Activated CD4-positive, alpha-beta T cell treated with anti-CD3 and anti-CD28 coated beads, Interleukin-2, amount 10 ng/mL, durations not matched to agents 7 days and 5 days (primary cell): ENCODE data around the gene ADCY9. TPM values are rescaled to one million over a fixed set of nuclear protein-coding genes. Genes with fewer than 3 reads are reported as not detected.
"Not testable (repeated sequence)": the region's sequence is repeated elsewhere in the genome, so short reads cannot be mapped to it uniquely, and the experiment has no call there.

ENCODE experiments used
- CTCF ChIA-PET: fragments of 350-600 bp; sonication (Branson Sonifier 250); formaldehyde crosslinking; loops from one replicate; lab custom pipeline; 2021; ENCODE audit warnings: antibody characterized with exemption; lab: Charles Lee
- POLR2A ChIA-PET: fragments of 350-600 bp; sonication (Branson Sonifier 250); formaldehyde crosslinking; loops from one replicate; lab custom pipeline; 2021; ENCODE audit warnings: antibody characterized with exemption; lab: Charles Lee
- DNase-seq: peaks from one replicate; pipeline ENCODE4 v3.0.0-alpha.2; 2020
- H3K27ac Mint-ChIP-seq: one replicate; pipeline ENCODE4 v1.8.0; 2021; ENCODE audit warnings: mild to moderate bottlenecking, moderate library complexity, mixed read lengths
- H3K27me3 Mint-ChIP-seq: one replicate; pipeline ENCODE4 v1.8.0; 2021; ENCODE audit warnings: mixed read lengths
- H3K36me3 Mint-ChIP-seq: one replicate; pipeline ENCODE4 v1.8.0; 2021; ENCODE audit warnings: low read depth, mixed read lengths
- H3K4me1 Mint-ChIP-seq: one replicate; pipeline ENCODE4 v1.8.0; 2021; ENCODE audit warnings: mixed read lengths
- H3K4me3 Mint-ChIP-seq: one replicate; pipeline ENCODE4 v1.8.0; 2021; ENCODE audit warnings: mild to moderate bottlenecking, moderate library complexity, mixed read lengths
- H3K9me3 Mint-ChIP-seq: one replicate; pipeline ENCODE4 v1.8.0; 2021; ENCODE audit warnings: mixed read lengths
- total RNA-seq, 2 experiments: library from RNA; stranded (reverse); gene quantifications; one replicate each; pipeline ENCODE4 v1.2.3, GENCODE V29; 2021

Gene ADCY9
- total RNA-seq, 2 experiments from 2014 or later = 10.4 to 12.4 TPM

DNA sequence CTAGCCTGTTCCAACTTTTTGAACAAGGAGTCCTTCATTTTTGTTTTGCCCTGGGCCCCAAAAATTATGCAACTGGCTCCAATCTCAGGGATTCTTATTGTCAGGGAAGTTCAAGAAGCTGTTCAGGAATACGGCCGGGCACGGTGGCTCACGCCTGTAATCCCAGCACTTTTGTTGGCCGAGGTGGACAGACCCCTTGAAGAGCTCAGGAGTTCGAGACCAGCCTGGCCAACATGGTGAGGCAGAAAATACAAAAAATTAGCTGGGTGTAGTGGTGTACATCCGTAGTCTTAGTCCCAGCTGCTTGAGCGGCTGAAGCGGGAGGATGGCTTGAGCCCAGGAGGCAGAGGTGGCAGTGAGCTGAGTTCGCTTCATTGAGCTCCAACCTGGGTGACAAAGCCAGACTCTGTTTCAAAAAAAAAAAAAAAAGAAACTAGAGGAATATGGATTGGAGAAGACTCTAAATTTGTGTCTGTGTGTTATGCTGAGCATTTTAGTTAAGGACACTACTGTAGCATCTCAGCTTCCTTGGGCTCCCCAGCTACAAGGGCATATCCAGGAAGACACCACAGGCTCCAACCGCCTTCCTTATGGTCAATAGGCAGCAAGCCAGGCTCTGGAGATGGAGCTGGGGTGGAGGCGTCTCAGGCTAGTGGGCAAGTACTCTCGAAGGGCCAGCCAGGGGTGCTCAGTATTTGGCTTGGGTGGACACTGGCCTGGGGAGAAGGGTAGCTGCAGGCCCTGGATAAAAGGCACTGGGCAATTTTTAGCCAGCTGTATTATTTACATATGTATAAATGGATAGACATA is 179.0 kb downstream of the ADCY9 start:
- Mint-ChIP-seq H3K36me3 (no peaks in the 10 kb centered on the region), H3K4me3 (no peak overlapping the region), H3K9me3 (no peaks in the 10 kb centered on the region), H3K27me3 (peaks cover 3% of the 10 kb centered on the region), H3K4me1 (peaks cover 4% of the 10 kb centered on the region), H3K27ac (no peak overlapping the region)
- DNase-seq = no peak
- CTCF ChIA-PET = interaction anchor here (4.5 kb wide), 1 partner anchor 316 kb away, joined by 21 read pairs; no protein-coding TSS in a partner anchor
- POLR2A ChIA-PET = no interaction called here

DNA sequence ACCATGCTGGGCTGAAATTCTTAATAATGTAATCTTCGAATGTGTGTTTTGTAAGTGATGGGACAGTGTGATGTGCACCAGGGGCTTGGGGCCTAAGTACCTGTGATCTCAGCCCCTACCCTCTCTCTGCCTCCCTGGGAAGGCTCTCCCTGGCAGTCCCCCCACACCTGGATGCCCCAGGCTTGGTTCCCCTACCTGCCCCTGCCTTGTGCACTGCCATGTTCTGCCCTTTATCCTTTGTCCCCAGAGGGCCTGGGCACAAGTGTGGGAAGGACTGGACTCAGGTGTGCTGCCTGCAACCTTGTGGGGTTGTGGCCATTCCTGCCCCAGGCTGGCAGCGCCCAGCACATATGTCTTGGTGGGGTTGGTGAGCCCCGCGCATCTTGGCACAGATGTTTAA is 180.3 kb downstream of the ADCY9 start:
- H3K4me1 Mint-ChIP-seq = peaks cover 4% of the 10 kb centered on the region
- H3K36me3 Mint-ChIP-seq = no peaks in the 10 kb centered on the region
- H3K4me3 Mint-ChIP-seq = no peak overlapping the region
- ChIA-PET POLR2A (no interaction called here), CTCF (no interaction called here)
- no peak overlapping the region for H3K27ac Mint-ChIP-seq
- DNase-seq = no peak
- H3K9me3 Mint-ChIP-seq = no peaks in the 10 kb centered on the region
- H3K27me3 Mint-ChIP-seq = peaks cover 3% of the 10 kb centered on the region

DNA sequence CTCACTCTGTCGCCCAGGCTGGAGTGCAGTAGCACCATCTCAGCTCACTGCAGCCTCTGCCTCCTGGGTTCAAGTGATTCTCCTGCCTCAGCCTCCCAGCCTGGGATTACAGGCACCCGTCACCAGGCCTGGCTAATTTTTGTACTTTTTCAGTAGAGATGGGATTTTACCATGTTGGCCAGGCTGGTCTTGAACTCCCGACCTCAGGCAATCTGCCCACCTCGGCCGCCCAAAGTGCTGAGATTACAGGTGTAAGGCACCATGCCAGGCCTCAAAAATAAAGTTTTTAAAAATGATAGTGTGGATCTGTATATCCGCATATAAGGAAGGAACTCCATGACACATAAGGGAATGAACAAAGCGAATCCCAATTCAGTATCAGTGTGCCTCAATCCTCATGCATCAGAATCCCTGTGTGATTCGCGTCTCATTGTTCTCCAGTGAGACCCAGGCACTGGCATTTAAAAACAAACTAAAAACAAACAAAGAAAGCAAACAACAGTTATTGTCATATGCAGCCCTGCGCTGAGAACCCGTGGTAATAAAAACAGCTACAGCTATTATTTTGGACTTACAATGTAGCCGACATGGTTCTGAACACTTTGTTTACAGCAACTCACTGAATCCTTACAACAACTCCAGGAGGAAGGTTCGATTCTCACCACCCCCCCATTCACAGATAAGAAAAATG is 181.6 kb downstream of the ADCY9 start:
- Mint-ChIP-seq H3K9me3 (no peaks in the 10 kb centered on the region), H3K27ac (no peak overlapping the region), H3K4me3 (no peak overlapping the region), H3K27me3 (peaks cover 6% of the 10 kb centered on the region), H3K4me1 (peaks cover 4% of the 10 kb centered on the region), H3K36me3 (no peaks in the 10 kb centered on the region)
- no peak for DNase-seq
- CTCF ChIA-PET = interaction anchor here (0.6 kb wide), 1 partner anchor 45 kb away, joined by 3 read pairs; no protein-coding TSS in a partner anchor
- POLR2A ChIA-PET = no interaction called here

DNA sequence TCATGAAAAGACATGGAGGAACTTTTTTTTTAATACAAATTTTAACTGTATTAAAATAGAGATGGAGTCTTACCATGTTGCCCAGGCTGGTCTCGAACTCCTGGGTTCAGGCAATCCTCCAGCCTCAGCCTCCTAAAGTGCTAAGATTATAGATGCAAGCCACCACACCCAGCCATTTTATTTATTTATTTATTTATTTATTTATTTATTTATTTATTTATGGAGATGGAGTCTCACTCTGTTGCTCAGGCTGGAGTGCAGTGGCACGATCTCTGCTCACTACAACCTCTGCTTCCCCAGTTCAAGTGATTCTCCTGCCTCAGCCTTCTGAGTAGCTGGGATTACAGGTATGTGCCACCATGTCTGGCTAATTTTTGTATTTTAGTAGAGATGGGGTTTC is 189.1 kb downstream of the ADCY9 start:
- CTCF ChIA-PET = interaction anchor here (1.5 kb wide), 1 partner anchor 380 kb away, joined by 3 read pairs; no protein-coding TSS in a partner anchor
- H3K4me1 Mint-ChIP-seq, H3K36me3 Mint-ChIP-seq, DNase-seq, H3K9me3 Mint-ChIP-seq, H3K27ac Mint-ChIP-seq, POLR2A ChIA-PET, H3K4me3 Mint-ChIP-seq: not testable (repeated sequence)
- peaks cover 24% of the 10 kb centered on the region for H3K27me3 Mint-ChIP-seq

DNA sequence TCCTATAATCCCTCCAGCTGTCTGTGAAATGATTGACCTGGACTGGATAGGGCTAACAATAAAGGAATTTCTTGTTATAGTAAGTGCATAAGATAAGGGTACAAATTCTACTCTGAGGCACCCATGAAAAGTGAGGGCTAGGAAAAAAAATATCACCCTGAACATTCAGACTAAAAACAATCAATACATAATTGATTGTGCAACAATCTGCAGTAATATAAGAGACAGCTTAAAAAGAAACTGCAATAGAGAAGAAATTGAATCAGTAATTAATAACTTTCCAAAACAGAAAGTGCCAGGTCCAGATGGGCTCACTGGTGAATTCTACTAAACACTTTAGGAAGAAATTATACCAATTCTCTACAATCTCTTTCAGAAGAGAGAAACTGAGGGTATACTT is 191.5 kb downstream of the ADCY9 start:
- POLR2A ChIA-PET = no interaction called here
- Mint-ChIP-seq H3K4me3 (no peak overlapping the region), H3K27ac (no peak overlapping the region), H3K4me1 (no peaks in the 10 kb centered on the region), H3K36me3 (no peaks in the 10 kb centered on the region), H3K9me3 (peaks cover under 1% of the 10 kb centered on the region), H3K27me3 (peaks cover 21% of the 10 kb centered on the region)
- DNase-seq = no peak
- CTCF ChIA-PET = no interaction called here

DNA sequence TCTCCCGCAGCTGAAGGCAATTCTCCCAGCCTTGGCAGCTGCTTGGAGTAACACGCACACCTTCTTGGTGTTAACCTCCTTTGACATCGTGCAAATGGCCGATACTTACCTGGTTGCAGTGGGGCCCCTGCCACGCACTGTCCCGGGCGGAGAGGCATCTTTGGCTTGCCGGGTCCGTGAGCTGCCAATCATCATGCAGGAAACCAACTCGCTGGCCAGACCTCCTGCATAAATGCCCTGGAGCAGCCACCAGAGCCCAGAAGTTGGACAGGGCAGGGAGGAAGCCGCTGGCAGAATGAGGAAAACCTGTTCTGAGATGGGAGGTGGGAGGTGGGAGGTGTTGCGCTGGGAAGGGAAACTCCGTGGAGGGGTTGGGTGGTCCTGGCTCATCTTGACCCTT is 194.0 kb downstream of the ADCY9 start:
- no peak overlapping the region for H3K27ac Mint-ChIP-seq
- no peak overlapping the region for H3K4me3 Mint-ChIP-seq
- ChIA-PET CTCF (interaction anchor here (0.7 kb wide), 1 partner anchor 84 kb away, joined by 3 read pairs; no protein-coding TSS in a partner anchor), POLR2A (no interaction called here)
- H3K36me3 Mint-ChIP-seq = peaks cover 3% of the 10 kb centered on the region
- peaks cover 13% of the 10 kb centered on the region for H3K27me3 Mint-ChIP-seq
- no peaks in the 10 kb centered on the region for H3K4me1 Mint-ChIP-seq
- DNase-seq = no peak
- peaks cover 13% of the 10 kb centered on the region for H3K9me3 Mint-ChIP-seq

DNA sequence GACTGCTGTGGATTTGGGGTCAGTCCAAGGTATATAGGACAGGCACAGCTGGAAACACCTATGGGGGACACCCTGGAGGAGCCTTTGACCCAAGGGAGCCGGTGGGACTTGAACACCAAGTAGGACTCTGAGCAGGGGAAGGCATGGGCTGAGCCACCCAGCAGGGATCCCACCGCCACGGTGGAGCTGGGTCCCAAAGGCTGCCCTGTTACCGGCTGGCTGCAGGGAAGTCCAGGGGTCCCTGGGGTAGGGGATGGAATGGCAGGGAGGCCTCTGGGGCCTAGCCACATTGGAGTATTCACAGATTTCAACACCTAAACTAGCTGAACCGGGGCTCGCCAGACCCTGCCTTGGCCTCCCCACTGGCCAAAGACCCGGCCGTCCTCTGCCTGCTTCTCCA is 196.0 kb downstream of the ADCY9 start:
- H3K4me1 Mint-ChIP-seq = no peaks in the 10 kb centered on the region
- no peak overlapping the region for H3K4me3 Mint-ChIP-seq
- H3K27me3 Mint-ChIP-seq = peaks cover 11% of the 10 kb centered on the region
- no peak for DNase-seq
- peaks cover 17% of the 10 kb centered on the region for H3K9me3 Mint-ChIP-seq
- CTCF ChIA-PET = no interaction called here
- no peak overlapping the region for H3K27ac Mint-ChIP-seq
- POLR2A ChIA-PET = interaction anchor here (0.7 kb wide), 1 partner anchor 249 kb away, joined by 3 read pairs; no protein-coding TSS in a partner anchor
- peaks cover 3% of the 10 kb centered on the region for H3K36me3 Mint-ChIP-seq

DNA sequence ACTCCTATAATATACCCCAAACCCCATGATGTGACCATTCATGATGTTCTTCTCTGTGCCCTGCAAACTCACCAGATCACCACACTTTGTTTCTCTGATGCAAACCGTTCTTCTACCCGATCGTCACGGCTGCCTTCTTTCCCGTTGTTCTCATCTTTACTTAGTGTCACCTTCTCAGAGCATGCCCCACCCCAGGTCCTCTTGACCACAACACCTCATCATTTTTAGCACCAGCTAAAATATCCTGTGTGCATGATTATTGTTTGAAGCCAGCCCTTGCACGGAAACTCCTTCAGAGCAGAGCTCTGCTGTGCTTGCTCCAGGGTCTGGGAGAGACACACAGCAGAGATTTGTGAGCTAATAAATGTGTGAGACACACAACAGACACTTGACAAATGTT is 196.8 kb downstream of the ADCY9 start:
- H3K36me3 Mint-ChIP-seq = peaks cover 3% of the 10 kb centered on the region
- H3K27me3 Mint-ChIP-seq = peaks cover 10% of the 10 kb centered on the region
- no peaks in the 10 kb centered on the region for H3K4me1 Mint-ChIP-seq
- POLR2A ChIA-PET = no interaction called here
- H3K4me3 Mint-ChIP-seq = no peak overlapping the region
- no peak for DNase-seq
- CTCF ChIA-PET = no interaction called here
- no peak overlapping the region for H3K27ac Mint-ChIP-seq
- H3K9me3 Mint-ChIP-seq = peaks cover 17% of the 10 kb centered on the region

DNA sequence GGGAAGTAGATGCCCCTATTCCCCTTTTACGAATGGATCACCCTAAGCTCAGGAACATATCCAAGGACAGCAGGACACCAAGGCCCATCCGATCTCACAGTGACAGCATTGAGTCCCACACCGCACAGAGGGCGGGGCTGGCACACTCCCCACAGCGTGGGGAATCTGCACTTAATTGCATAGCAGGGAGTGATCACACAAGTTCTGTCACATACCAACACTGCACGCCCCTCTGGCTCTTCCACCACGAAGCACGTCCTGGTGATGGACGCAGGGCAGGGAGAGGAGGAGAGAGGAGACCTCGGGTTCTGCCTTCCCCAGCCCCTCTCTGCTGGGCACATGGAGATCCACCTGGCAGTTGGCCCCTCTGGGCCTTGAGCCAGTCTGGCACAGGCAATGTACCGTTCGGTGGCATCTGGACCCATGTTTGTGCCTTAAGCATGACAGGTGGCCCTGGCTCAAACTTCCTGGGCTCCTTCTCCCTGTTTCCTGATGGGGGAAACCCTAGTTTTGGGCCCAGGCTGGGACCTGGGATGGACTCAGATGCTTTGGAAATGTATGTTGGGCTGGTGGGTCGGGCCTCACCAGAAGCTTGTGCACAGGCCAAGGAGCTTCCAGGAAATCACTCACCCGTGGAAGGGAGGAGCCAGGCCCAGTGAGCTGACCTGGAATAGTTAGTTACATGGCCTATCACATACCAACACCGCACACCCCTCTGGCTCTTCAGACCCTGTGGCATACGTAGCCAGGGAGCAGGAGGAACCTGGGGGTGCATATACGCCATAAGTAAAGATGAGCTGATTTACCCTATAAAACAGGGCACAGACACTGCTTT is 200.6 kb downstream of the ADCY9 start:
- H3K4me3 Mint-ChIP-seq = no peak overlapping the region
- H3K27ac Mint-ChIP-seq = no peak overlapping the region
- peaks cover 17% of the 10 kb centered on the region for H3K9me3 Mint-ChIP-seq
- ChIA-PET POLR2A (no interaction called here), CTCF (no interaction called here)
- H3K36me3 Mint-ChIP-seq = peaks cover 3% of the 10 kb centered on the region
- H3K27me3 Mint-ChIP-seq = peaks cover 2% of the 10 kb centered on the region
- H3K4me1 Mint-ChIP-seq = no peaks in the 10 kb centered on the region
- DNase-seq = no peak

DNA sequence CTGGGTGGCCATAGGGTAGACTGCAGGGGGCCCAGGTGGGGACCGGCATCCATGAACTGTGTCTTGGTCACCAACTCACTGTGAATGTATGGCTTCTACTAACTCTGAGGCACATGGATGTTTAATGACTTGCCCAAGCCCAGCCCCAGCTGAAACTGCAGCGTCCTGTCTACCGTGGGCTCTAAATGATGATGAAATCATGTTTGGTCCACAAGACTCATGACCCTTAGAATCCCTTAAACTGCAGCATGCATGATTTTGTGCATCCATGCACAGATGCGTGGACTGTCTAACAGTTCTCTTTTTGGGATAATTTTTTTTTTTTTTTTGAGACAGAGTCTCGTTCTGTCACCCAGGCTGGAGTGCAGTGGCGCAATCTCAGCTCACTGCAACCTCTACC is 203.3 kb downstream of the ADCY9 start:
- H3K4me1 Mint-ChIP-seq = peaks cover 4% of the 10 kb centered on the region
- DNase-seq = no peak
- ChIA-PET POLR2A (no interaction called here), CTCF (no interaction called here)
- peaks cover 2% of the 10 kb centered on the region for H3K27me3 Mint-ChIP-seq
- H3K27ac Mint-ChIP-seq = no peak overlapping the region
- peaks cover 5% of the 10 kb centered on the region for H3K9me3 Mint-ChIP-seq
- no peak overlapping the region for H3K4me3 Mint-ChIP-seq
- no peaks in the 10 kb centered on the region for H3K36me3 Mint-ChIP-seq
